ENCODE results near the gene ARHGAP32.

The ARHGAP32 gene

GRCh38 chr11:128946648-128947047 lies 245.5 kb downstream of the ARHGAP32 start:
- TF ChIP-seq RARB (CRISPR knock-in tag; IDR thresholded peaks at IDR 0.05): no peak
- no peak for TF ChIP-seq ZNF8 (CRISPR knock-in tag; IDR thresholded peaks at IDR 0.05)
- no peak for TF ChIP-seq ESRRG (CRISPR knock-in tag; IDR thresholded peaks at IDR 0.05)
- TF ChIP-seq ZNF70 (CRISPR knock-in tag; IDR thresholded peaks at IDR 0.05): no peak
- TF ChIP-seq, protein P1, sequence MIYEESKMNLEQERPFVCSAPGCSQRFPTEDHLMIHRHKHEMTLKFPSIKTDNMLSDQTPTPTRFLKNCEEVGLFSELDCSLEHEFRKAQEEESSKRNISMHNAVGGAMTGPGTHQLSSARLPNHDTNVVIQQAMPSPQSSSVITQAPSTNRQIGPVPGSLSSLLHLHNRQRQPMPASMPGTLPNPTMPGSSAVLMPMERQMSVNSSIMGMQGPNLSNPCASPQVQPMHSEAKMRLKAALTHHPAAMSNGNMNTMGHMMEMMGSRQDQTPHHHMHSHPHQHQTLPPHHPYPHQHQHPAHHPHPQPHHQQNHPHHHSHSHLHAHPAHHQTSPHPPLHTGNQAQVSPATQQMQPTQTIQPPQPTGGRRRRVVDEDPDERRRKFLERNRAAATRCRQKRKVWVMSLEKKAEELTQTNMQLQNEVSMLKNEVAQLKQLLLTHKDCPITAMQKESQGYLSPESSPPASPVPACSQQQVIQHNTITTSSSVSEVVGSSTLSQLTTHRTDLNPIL (CRISPR knock-in tag; IDR thresholded peaks at IDR 0.05; ENCODE audit: low read depth): no peak
- TF ChIP-seq ZFP3 (CRISPR knock-in tag; IDR thresholded peaks at IDR 0.05): no peak
- TF ChIP-seq ZNF565 (CRISPR knock-in tag; conservative IDR thresholded peaks at IDR 0.05; ENCODE audit: low read depth): no peak
- TF ChIP-seq PATZ1 (CRISPR knock-in tag; IDR thresholded peaks at IDR 0.05; ENCODE audit: borderline replicate concordance): no peak
- no peak for TF ChIP-seq TCF4 (CRISPR knock-in tag; IDR thresholded peaks at IDR 0.05; ENCODE audit: borderline replicate concordance)
- no peak for TF ChIP-seq BACH2 (CRISPR knock-in tag; IDR thresholded peaks at IDR 0.05; ENCODE audit: borderline replicate concordance)
- TF ChIP-seq GLIS3 (CRISPR knock-in tag; IDR thresholded peaks at IDR 0.05): no peak
- TF ChIP-seq, protein P2, sequence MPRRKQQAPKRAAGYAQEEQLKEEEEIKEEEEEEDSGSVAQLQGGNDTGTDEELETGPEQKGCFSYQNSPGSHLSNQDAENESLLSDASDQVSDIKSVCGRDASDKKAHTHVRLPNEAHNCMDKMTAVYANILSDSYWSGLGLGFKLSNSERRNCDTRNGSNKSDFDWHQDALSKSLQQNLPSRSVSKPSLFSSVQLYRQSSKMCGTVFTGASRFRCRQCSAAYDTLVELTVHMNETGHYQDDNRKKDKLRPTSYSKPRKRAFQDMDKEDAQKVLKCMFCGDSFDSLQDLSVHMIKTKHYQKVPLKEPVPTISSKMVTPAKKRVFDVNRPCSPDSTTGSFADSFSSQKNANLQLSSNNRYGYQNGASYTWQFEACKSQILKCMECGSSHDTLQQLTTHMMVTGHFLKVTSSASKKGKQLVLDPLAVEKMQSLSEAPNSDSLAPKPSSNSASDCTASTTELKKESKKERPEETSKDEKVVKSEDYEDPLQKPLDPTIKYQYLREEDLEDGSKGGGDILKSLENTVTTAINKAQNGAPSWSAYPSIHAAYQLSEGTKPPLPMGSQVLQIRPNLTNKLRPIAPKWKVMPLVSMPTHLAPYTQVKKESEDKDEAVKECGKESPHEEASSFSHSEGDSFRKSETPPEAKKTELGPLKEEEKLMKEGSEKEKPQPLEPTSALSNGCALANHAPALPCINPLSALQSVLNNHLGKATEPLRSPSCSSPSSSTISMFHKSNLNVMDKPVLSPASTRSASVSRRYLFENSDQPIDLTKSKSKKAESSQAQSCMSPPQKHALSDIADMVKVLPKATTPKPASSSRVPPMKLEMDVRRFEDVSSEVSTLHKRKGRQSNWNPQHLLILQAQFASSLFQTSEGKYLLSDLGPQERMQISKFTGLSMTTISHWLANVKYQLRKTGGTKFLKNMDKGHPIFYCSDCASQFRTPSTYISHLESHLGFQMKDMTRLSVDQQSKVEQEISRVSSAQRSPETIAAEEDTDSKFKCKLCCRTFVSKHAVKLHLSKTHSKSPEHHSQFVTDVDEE (CRISPR knock-in tag; IDR thresholded peaks at IDR 0.05): no peak

GRCh38 chr11:128943428-128943976 lies 248.6 kb downstream of the ARHGAP32 start:
- TF ChIP-seq TOX (CRISPR knock-in tag; IDR thresholded peaks at IDR 0.05; ENCODE audit: borderline replicate concordance) (no peak), PATZ1 (CRISPR knock-in tag; IDR thresholded peaks at IDR 0.05; ENCODE audit: borderline replicate concordance) (no peak), CSRNP3 (CRISPR knock-in tag; IDR thresholded peaks at IDR 0.05) (no peak), POU6F1 (CRISPR knock-in tag; IDR thresholded peaks at IDR 0.05; ENCODE audit: borderline replicate concordance, low read depth) (no peak), ARNTL (CRISPR knock-in tag; IDR thresholded peaks at IDR 0.05; ENCODE audit: borderline replicate concordance, low read depth) (no peak), ISL1 (CRISPR knock-in tag; IDR thresholded peaks at IDR 0.05) (no peak), ZNF70 (CRISPR knock-in tag; IDR thresholded peaks at IDR 0.05) (no peak), ZFP3 (CRISPR knock-in tag; IDR thresholded peaks at IDR 0.05) (no peak), CSDC2 (CRISPR knock-in tag; IDR thresholded peaks at IDR 0.05) (no peak)
- TF ChIP-seq, protein P2 (CRISPR knock-in tag; IDR thresholded peaks at IDR 0.05): no peak
- ATAC-seq: no peak

More at GRCh38 chr11:128946648-128947047, 245.5 kb downstream of the ARHGAP32 start:
- no peak for ATAC-seq
